T1000 (cell line): ENCODE data around the gene KIF17.

Experiments used
- DNase-seq: peaks from one replicate; lab custom pipeline; 2025; ENCODE audit warnings: mixed read lengths; lab: John Stamatoyannopoulos, UW

KIF17 gene

DNA sequence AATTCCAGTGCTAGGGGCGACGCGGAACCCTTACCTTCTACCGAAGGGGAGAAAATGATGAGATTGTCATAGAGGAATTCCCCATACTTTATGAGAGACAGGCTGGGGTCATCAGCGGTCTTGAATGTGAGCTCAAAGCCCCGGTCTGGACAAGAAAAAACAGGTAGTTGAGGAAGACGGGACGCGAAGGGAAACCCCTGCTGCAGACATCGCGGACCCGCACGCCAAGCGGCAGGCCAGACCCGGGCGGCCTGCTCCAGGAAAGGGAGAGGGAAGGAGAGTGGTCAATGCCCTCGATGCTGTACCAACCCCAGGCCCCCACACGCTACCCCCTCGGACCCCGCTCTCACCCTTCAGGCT is 57.0 kb downstream of the KIF17 start:
- no peak for DNase-seq

DNA sequence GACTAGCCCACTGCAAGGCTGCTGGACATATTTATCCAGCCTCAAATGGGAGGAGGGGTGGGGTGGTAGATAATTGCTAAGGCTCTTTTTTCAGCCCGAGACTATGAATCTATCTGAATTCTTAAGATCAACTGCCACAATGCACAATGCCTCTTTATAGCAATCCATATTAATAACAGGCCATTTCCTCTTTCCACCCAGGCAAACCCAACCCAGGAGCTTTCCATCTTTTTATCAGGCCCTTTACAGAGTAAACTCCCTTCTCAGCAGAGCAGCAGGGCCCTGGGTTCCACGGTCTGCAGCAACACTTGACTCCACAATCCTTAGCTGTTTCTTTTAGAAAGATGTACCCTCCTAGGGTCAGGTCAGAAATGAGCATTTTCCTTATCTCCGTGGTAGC is 57.4 kb downstream of the KIF17 start:
- no peak for DNase-seq

DNA sequence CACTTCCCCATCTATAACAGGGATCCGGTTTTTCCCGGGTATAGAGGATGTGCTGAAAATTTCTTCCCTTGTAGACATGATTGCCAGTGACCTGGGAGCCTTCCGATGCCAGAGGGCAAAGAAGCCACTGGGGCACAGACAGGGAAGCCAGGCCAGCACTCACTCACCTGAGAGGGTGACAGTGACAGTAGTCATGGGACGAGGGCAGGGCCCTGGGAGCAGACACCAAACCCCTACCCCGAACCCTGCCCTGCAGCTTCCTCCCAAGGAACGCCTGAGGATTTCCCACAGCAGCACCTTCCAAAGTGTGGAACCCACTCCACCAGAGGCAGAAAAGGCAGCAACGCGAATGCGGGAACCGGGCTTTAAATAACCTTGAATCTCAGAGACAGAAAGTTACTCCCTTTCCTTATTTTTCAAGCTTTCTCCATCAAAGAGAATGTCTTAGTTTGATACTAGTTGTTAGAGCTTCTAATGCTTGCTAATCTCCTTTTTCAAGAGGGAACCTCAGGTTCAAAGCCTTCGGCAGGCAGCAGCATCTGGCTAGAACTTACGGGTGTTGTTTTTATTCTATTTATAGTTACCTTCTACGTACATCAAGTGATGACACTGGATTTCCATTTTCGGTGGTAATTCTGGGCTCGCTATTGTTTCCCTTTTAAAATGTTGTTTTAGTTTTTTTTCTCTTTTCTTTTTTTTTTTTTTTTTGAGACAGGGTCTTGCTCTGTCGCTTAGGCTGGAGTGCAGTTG is 59.5 kb downstream of the KIF17 start:
- no peak for DNase-seq

DNA sequence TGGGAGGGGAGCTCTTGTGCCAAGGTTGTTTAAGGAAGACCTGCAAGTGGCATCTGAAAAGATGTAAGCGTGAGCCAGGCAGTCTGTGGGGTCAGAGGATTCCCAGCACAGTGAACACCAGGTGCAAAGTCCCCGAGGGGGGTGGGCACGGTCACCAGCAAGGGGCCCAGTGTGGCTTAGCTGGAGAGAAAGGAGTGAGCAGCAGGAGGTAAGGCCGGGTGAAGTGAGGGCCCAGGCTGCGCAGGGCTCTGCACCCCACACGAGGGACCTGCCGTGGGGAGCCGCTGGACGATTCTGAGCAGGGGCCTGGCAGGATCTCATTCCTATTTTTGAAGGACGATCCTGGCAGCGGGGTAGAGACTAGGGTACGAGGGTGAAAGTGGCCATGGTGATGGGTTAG is 60.8 kb downstream of the KIF17 start:
- no peak for DNase-seq

DNA sequence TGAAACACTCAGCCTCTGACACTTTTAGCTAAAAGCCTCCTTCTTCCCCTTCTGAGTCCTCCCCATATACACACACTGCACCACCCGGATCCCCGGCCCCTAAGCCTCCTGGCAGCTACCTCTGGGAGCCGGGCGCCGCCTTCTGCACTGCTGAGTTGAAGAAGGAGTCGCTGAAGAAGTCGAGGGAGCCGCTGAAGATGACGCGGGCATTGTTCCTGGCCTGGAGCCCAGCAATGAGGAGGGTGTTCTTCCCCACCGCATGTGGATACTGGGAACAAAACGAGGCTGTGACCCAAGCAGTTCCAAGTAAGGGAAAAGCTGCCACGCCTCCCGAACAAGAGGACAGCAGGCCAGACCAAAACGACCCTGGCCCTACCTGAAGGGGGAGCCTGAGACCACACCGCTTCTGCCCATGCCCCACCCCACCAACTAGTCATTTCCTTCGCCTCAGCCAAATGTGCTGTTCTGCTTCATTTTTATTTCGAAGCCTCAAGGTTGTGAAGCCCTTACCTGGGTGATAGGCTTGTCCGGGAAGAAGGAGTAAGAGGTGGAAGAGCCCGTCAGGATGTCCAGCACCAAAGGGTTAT is 63.6 kb downstream of the KIF17 start:
- DNase-seq = no peak

DNA sequence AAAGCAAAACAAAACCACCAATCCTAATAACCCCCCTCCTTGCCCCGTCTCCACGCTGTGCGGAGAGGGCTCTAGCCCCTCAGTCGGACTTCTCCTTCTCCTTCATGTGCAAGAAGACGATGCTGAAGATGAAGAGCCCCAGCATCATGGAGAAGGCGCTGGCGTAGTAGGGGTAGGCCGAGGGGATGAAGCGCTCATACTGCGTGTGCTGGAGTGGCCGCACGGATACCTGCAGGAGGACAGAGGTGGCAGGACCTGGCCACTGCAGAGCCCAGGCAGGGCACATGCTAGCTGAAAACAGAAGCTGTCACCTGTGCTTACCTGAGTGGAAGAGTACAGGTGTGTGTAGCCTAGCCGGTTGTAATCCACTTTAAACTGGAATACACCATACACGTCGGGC is 65.5 kb downstream of the KIF17 start:
- DNase-seq = no peak

DNA sequence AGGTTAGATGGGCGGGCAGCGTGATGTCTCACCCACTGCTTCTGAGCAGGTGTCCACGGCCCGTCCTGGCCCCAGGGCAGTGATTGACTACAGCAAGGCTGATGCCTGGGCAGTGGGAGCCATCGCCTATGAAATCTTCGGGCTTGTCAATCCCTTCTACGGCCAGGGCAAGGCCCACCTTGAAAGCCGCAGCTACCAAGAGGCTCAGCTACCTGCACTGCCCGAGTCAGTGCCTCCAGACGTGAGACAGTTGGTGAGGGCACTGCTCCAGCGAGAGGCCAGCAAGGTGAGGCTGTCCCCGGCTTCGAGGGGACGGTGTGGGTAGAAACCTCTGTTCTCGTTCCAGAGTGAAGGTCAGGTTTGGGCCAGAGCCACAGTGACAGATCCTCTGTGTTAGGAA is 68.9 kb downstream of the KIF17 start:
- no peak for DNase-seq

DNA sequence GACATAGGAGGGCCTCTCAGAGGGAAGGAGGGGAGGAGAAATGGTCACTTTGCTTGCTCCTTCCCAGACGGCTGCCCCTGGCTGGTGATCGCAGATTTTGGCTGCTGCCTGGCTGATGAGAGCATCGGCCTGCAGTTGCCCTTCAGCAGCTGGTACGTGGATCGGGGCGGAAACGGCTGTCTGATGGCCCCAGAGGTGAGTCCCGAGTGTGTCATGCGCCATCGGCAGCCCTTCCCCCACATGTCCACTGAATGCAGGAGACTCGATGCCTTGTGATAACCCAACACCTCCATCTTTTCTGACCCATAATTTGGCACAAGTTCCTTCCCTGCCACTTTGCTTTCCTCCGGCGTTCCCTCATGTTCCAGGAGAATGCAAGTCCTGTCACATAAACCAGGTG is 69.4 kb downstream of the KIF17 start:
- no peak for DNase-seq

DNA sequence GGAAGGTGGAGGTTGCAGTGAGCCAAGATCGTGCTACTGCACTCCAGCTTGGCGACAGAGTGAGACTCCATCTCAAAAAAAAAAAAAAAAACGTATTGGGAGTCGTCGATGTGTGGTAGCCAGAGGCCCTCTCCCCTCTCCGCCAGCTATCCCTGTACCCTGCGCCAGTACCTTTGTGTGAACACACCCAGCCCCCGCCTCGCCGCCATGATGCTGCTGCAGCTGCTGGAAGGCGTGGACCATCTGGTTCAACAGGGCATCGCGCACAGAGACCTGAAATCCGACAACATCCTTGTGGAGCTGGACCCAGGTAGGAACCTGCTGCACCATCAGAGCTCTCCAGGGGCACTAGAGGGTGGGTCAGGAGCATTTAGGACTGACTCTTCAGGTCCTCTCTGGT is 72.4 kb downstream of the KIF17 start:
- DNase-seq = no peak

DNA sequence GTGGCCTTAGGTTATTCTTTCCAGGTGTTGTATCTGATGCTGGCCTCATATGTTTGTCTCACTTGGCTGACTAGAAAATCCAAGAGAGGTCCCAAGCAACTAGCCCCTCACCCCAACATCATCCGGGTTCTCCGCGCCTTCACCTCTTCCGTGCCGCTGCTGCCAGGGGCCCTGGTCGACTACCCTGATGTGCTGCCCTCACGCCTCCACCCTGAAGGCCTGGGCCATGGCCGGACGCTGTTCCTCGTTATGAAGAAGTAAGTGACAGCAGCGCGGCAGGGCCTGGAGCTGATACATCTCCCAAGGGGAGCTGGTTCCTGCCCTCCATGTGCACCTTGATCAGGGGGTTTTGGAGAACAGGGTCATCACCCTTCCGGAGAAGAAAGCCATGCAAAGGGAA is 73.4 kb downstream of the KIF17 start:
- DNase-seq = no peak

DNA sequence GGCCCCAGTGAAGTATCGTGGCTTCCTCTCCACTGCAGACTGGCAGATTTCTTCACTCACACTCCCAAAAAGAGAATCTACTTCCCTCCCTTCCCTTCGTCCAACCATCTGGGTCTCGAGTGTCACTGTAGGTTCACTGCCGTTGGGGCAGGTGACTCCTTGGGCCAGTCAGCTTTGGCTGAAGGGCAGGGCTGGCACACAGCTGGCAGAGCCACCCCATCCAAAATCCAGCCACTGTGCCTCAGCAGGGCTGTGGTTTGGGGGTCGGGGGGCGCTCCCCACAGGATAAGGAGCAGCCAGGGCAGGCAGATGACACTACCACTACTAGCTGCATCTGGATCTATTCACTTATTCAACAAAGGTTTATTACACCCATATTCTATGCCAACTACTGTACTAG is 74.7 kb downstream of the KIF17 start:
- DNase-seq = no peak

DNA sequence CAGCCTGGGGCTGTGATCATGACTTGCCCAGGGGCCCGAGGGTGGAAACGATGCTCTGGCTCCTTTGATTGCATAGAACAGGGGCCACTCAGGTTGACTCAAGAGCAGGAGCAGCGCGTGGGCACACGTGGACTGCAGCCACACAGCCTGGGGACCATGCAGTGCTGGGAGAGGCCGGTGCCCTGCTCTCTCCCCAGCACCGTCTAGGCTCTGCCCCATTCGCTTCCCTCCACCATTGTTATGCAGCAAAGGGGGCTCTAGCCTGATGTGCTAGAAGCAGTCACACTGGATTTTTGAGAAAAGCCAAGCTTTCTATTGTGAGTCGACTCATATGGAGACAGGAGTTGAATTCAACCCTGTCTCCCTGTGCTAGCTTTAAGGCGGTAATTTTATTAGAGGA is 75.8 kb downstream of the KIF17 start:
- DNase-seq = no peak

DNA sequence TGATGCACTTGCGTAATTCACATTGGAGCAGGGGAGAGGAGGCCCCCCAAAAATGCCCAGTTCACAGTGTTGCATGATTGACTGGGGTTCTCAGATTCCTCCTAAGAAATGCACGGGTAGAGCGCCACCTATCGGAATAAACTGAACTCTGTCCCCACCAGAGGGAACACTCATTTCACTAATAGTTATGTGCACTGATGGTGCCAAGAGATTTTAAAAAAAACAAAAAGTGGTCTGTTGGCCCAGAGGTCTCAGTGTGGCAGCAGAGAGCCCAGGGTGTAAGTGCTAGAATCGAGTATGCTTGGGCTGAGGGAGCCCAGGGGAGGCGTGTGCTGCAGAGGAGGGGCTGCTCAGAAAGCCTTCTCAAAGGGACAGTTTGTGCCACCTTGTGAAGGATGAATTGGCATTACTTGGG is 77.6 kb downstream of the KIF17 start:
- peak; percentile 13 for DNase-seq

DNA sequence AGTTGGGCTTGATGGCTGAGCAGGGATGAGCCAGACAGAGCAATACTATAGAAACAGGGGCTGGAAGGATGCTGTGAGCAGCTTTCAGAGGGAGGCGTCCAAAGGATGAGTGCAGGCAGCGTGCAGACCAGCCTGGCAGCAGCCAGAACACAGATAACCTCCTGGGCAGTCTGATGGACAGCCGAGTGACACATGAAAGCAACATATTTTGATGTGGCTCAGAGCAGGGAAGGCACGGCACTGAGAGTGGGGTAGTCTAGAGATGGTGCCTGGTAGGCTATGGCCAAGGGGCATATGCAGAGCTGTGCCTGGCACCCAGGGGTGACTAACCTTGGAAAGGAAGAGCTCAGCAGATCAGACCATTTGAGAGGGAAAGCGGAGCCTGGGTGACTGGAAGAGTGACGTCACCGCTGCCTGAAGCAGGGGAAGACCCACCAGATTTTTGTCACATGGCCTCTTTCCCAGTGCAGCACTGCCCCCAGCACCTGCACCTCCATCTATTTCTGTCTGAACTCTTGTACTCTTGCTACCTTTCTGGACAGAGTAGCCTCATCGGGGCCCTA is 80.9 kb downstream of the KIF17 start:
- no peak for DNase-seq

DNA sequence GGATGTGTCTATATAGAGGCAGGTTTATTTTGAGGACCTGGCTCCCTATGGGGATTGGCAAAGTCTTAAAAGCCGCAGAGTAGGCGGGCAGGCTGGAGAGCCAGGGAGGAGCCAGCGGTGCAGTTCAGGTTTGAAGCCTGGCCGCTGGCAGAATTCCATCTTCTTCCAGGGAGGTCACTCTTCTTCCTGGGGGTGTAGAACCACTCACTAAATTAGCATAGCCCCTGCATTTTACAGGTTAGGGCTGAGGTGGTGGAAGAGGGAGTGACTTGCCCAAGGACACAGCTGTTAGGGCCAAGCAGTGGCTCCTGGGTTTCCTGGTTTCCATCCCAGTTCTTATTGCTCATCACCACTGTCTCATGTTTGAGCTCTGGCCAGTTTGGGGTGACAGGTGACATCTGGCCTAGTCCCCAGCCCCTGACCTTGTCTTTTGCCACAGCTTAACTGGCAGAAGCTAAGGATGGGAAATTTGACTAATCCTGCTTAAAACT is 83.2 kb downstream of the KIF17 start:
- peak; percentile 18 for DNase-seq

DNA sequence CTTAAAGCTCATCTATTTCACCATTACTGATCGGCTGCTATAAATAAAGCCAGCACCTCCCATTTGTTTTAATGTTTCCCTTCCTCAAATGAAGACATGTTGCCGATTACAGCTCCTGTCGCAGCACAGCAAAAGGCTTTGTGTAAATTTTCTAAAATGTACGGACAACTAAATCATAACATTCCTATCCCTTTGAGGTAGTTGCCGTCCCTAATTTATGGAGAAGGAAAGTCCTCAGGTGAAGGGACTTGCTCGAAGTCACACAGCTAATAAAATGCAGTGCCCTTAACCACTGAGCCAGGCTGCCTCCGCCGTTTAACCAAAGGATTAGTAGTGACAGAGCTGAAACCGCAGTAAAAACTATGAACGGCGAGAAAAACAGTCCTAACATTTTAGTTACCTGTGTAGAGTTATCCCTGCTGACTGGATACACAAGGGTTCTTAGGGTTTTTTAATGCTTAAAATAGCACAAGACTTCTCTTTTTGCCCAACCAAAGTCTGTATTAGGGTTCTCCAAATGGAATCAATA is 83.7 kb downstream of the KIF17 start:
- DNase-seq = no peak

DNA sequence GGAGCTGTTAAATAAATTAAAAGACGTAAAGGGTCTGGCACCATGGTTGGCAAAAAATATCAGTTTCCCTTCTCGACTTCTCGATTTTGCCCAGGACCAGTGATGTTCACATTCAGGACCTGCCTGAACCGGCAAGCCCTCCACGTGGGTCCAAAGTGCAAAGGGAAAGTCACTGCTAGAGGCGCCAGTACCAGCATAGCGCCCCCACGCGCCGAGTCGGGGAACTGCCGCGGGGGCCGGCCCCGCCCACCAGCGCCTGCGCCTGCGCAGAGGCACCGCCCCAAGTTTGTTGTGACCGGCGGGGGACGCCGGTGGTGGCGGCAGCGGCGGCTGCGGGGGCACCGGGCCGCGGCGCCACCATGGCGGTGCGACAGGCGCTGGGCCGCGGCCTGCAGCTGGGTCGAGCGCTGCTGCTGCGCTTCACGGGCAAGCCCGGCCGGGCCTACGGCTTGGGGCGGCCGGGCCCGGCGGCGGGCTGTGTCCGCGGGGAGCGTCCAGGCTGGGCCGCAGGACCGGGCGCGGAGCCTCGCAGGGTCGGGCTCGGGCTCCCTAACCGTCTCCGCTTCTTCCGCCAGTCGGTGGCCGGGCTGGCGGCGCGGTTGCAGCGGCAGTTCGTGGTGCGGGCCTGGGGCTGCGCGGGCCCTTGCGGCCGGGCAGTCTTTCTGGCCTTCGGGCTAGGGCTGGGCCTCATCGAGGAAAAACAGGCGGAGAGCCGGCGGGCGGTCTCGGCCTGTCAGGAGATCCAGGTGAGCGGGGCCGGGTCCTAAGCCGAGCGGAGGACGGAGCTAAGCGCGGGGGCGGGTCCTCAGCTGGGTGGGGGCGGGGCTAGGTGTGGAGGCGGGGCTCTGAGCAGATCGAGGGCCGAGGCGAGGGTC is 84.4 kb downstream of the KIF17 start, which contains the start of gene PINK1:
Gene PINK1 (plus strand): TSS at position 269 of the 875 bp plus-strand sequence. CDS start 91 bp downstream, at position 360.
- peak; percentile 74 for DNase-seq

DNA sequence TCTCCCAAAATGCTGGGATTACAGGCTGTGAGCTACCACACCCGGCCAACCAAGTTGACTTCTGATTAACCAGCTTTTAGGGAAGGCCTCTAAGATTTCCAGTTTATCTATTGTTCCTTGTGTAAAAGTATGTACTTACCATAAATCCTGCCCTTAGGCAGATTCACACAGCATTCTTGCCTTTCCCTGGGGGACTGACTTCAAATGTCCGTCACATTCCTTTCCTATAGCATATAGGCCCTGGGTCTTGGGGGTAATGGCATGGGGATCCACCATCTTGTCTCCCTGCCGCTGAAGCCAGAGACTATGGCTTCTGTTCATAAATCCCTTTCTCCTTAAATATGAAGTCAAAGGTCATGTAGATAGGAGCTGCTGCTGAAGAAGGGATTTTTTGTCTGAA is 85.4 kb downstream of the KIF17 start:
- no peak for DNase-seq

DNA sequence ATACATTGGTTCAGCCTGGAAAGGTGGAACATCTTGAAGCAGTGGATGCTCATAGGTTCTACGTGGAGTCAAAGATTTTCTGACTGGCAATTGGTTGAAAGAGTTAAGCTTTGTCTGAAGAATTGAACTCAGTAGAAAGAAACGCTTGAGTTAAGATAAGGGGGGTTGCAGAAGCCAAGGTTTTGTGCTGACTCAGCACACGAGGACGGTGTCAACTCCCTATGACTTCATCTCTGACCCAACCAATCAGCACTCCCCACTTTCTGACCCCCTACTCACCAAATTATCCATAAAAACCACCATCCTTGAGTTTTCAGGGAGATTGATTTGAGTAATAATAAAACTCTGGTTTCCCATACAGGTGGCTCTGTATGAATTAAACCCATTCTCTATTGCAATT is 87.1 kb downstream of the KIF17 start:
- DNase-seq = no peak

DNA sequence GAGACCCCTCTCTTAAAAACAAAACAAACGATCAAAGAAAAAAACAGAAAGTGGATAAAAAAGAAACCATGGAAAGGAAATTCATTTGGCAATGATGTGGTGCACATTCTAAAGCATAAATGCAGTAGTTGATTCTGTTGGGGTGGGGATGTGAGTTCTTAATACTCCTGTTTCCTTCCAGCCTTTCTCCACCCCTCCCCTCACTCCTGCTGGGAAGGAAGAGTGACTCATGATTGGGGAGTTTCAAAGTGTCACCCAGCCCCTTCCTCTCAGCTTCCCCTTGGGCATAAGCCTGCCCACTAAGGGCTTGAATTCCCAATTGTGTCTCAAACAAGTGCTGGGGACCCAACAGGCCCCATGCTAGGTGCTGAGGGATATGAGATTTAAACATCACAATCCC is 91.3 kb downstream of the KIF17 start:
- DNase-seq = no peak

DNA sequence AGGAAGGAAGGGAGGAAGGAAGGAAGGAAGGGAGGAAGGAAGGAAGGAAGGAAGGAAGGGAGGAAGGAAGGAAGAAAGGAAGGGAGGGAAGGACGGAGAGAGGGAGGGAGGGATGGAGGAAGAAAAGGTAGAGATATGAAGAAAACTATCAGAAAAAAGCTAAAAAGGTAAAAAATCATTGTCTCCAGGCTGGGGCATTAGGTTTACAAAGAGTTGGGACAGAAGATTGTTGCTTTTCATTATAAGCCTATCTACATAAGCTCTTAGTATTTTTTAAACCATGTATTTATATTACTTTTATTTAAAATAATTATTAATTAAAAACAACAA is 91.7 kb downstream of the KIF17 start:
- DNase-seq = no peak
